HepG2 (cell line): ENCODE measurements around the gene ANKRD36C. TPM values are rescaled to one million over a fixed set of nuclear protein-coding genes. Genes with fewer than 3 reads are reported as not detected.
"Not testable (repeated sequence)": the region's sequence is repeated elsewhere in the genome, so short reads cannot be mapped to it uniquely, and the experiment has no call there.

Experiments used
- ATAC-seq: fragments of 200-7000 bp; cut with Tn5 transposase; 3 replicates; pipeline ENCODE4 v1.9.1; 2020; ENCODE audit warnings: mild to moderate bottlenecking, moderate library complexity
- BruUV-seq: library from RNA; stranded (reverse); fragments of 400-500 nt; replicated peaks from 2 replicates; lab custom pipeline; 2021; lab: Mats Ljungman, UMichigan
- CTCF ChIA-PET: fragments of 300-600 bp; formaldehyde crosslinking; extraction: SDS; loops from one replicate; lab custom pipeline; 2021; ENCODE audit warnings: low total read pairs, inconsistent platforms, low intra/inter-chr PET ratio; lab: Yijun Ruan, JAX
- POLR2A ChIA-PET: fragments of 350-600 bp; sonication (Branson Sonifier 250); formaldehyde crosslinking; loops from one replicate; lab custom pipeline; 2020; ENCODE audit warnings: antibody characterized with exemption, inconsistent platforms; lab: Yijun Ruan, JAX
- DNase-seq: peaks from one replicate; pipeline ENCODE4 v3.0.0-alpha.2; 2015; ENCODE audit warnings: low spot score
- FAIRE-seq: peaks from 3 replicates; lab custom pipeline; 2011; peaks lifted over from hg19 to GRCh38; lab: Jason Lieb, UNC
- H2AFZ ChIP-seq: one replicate; pipeline ENCODE4 v1.6.1; 2011; ENCODE audit warnings: low read length, inconsistent platforms
- H3K27ac ChIP-seq: fragments of 300-600 bp; 3 replicates; pipeline ENCODE4 v1.8.0; 2011; ENCODE audit warnings: mixed run types, mild to moderate bottlenecking, mixed read lengths, low read length, inconsistent platforms; ENCODE audit not compliant: insufficient read depth; ENCODE audit errors: extremely low read length
- H3K27me3 ChIP-seq, 2 experiments: fragments of 200-600 bp in 1 of 2; 2 replicates in 1 of 2; 3 replicates in 1 of 2; pipeline versions ENCODE4 v1.6.0 to v1.8.0; 2011; ENCODE audit warnings: low read length in 2 of 2, mild to moderate bottlenecking in 2 of 2, moderate library complexity in 2 of 2, inconsistent platforms in 1 of 2; ENCODE audit not compliant: insufficient read depth in 2 of 2, control insufficient read depth in 1 of 2
- H3K36me3 ChIP-seq, 2 experiments: fragments of 200-600 bp in 1 of 2; replicated peaks in 1 of 2; 2 replicates in 1 of 2; 3 replicates in 1 of 2; pipeline versions ENCODE4 v1.5.1 to v1.8.0; 2011; ENCODE audit warnings: low read length in 2 of 2, inconsistent platforms in 1 of 2; ENCODE audit not compliant: insufficient read depth in 2 of 2, control insufficient read depth in 1 of 2
- H3K4me1 ChIP-seq: 2 replicates; pipeline ENCODE4 v1.5.1; 2012; ENCODE audit warnings: low read length, inconsistent platforms; ENCODE audit not compliant: insufficient read depth
- H3K4me2 ChIP-seq: 2 replicates; pipeline ENCODE4 v1.6.0; 2011; ENCODE audit warnings: low read depth, low read length, inconsistent platforms
- H3K4me3 ChIP-seq, 3 experiments: fragments of 200-600 bp in 1 of 3; sonication (generic), shearing (Covaris generic) in 1 of 3; replicated peaks in 1 of 3; 2 replicates each; pipeline ENCODE4 v1.5.1; 2011 to 2016; ENCODE audit warnings: low read length in 3 of 3, inconsistent platforms in 2 of 3, low read depth in 2 of 3, mild to moderate bottlenecking in 2 of 3, control low read depth in 1 of 3, mixed read lengths in 1 of 3; ENCODE audit not compliant: insufficient read depth in 1 of 3
- H3K79me2 ChIP-seq: one replicate; pipeline ENCODE4 v1.6.1; 2011; ENCODE audit warnings: low read length, inconsistent platforms; ENCODE audit not compliant: insufficient read depth
- H3K9ac ChIP-seq: 2 replicates; pipeline ENCODE4 v1.6.0; 2011; ENCODE audit warnings: mild to moderate bottlenecking, low read depth, low read length, inconsistent platforms; ENCODE audit not compliant: insufficient read depth
- H3K9me3 ChIP-seq: 2 replicates; pipeline ENCODE4 v1.5.1; 2012; ENCODE audit warnings: mild to moderate bottlenecking, low read length
- H4K20me1 ChIP-seq: 2 replicates; pipeline ENCODE4 v1.6.0; 2011; ENCODE audit warnings: inconsistent platforms, mild to moderate bottlenecking, low read length, moderate library complexity; ENCODE audit not compliant: insufficient read depth
- BHLHE40 ChIP-seq: IDR thresholded peaks from 2 replicates; pipeline ENCODE4 v1.6.1; 2011; ENCODE audit warnings: low read length, improper control_type of control experiment
- ERF ChIP-seq: IDR thresholded peaks from 2 replicates; pipeline ENCODE4 v1.6.1; 2018; ENCODE audit warnings: missing biosample characterization, missing genetic modification reagents
- GABPB1 ChIP-seq: IDR thresholded peaks from 2 replicates; pipeline ENCODE4 v1.6.1; 2016; ENCODE audit warnings: mild to moderate bottlenecking, missing genetic modification reagents, moderate library complexity, missing compliant biosample characterization
- GATAD1 ChIP-seq: IDR thresholded peaks from 2 replicates; pipeline ENCODE4 v1.6.1; 2016; ENCODE audit warnings: missing genetic modification reagents, missing compliant biosample characterization
- KDM2A ChIP-seq: sonication (generic); formaldehyde crosslinking; IDR thresholded peaks from 2 replicates; pipeline ENCODE4 v1.4.0; 2020; ENCODE audit warnings: low read depth, missing genetic modification reagents, borderline replicate concordance
- RAD21 ChIP-seq: fragments of 450-650 bp; formaldehyde crosslinking; IDR thresholded peaks from 2 replicates; pipeline ENCODE4 v1.5.0; 2020; ENCODE audit warnings: mild to moderate bottlenecking
- REPIN1 ChIP-seq: sonication (generic); formaldehyde crosslinking; IDR thresholded peaks from 2 replicates; pipeline ENCODE4 v1.8.0; 2022; ENCODE audit warnings: missing genetic modification reagents, low read depth, mild to moderate bottlenecking, borderline replicate concordance
- SMC3 ChIP-seq: IDR thresholded peaks from 2 replicates; pipeline ENCODE4 v1.6.1; 2011; ENCODE audit warnings: low read length, improper control_type of control experiment
- STAG1 ChIP-seq: sonication (generic); formaldehyde crosslinking; IDR thresholded peaks from 2 replicates; pipeline ENCODE4 v1.4.0; 2020; ENCODE audit warnings: missing genetic modification reagents
- THAP11 ChIP-seq: IDR thresholded peaks from 2 replicates; pipeline ENCODE4 v1.6.1; 2016; ENCODE audit warnings: missing biosample characterization, missing genetic modification reagents
- ZNF768 ChIP-seq: sonication (generic); formaldehyde crosslinking; IDR thresholded peaks from 2 replicates; pipeline ENCODE4 v1.4.0; 2020; ENCODE audit warnings: missing genetic modification reagents
- ZNF777 ChIP-seq: sonication (generic); formaldehyde crosslinking; IDR thresholded peaks from 2 replicates; pipeline ENCODE4 v1.4.0; 2020; ENCODE audit warnings: missing genetic modification reagents
- WGBS: methylation state at CpG from one replicate; pipeline ENCODE4 v1.1.6; 2017; ENCODE audit warnings: low lambda C conversion rate; 5-methylcytosine and 5-hydroxymethylcytosine counted together
- in situ Hi-C: cut with HindIII; loops from 2 replicates; pipeline ENCODE4 v1.10.0; 2017; ENCODE audit warnings: low pct_unique_long_range_greater_than_20kb; ENCODE audit not compliant: extremely low pct_ligation_motif_present
- intact Hi-C: fragments of 100-400 bp; cut with micrococcal nuclease; formaldehyde crosslinking; loops from one replicate; pipeline ENCODE4 v1.10.0; 2022; ENCODE audit not compliant: unreplicated experiment
- polyA plus RNA-seq, 8 experiments: library from polyadenylated mRNA; depleted of rRNA in 3 of 8; stranded (reverse) in 7 of 8; unstranded in 1 of 8; fragments of >200 nt; fragmentation: Illumina TruSeq in 4 of 8; extraction: Trizol in 4 of 8; gene quantifications; 2 replicates each; pipeline versions ENCODE4 v1.2.1 to v1.2.3, GENCODE V29; 2011 to 2016; ENCODE audit warnings: low read depth in 4 of 8, missing spikeins in 1 of 8, mixed read lengths in 1 of 8; ENCODE audit not compliant: insufficient read depth in 1 of 8
- total RNA-seq, 5 experiments: library from RNA; depleted of rRNA; stranded (reverse); fragments of >200 nt; fragmentation: Illumina TruSeq; extraction: Trizol; gene quantifications; 2 replicates each; pipeline ENCODE4 v1.2.3, GENCODE V29; 2016; ENCODE audit warnings: low read depth in 1 of 5
- TF ChIP-seq, protein P1 (sequence below): sonication (generic); formaldehyde crosslinking; IDR thresholded peaks from 2 replicates; pipeline ENCODE4 v1.4.0; 2020; ENCODE audit warnings: missing genetic modification reagents
- TF ChIP-seq, protein P2 (sequence below): sonication (generic); IDR thresholded peaks from 2 replicates; pipeline ENCODE4 v1.6.1; 2016; ENCODE audit warnings: low read depth, borderline replicate concordance
- TF ChIP-seq, protein P3 (sequence below): IDR thresholded peaks from 2 replicates; pipeline ENCODE4 v1.6.1; 2016; ENCODE audit warnings: low read depth, borderline replicate concordance
- TF ChIP-seq, protein P4 (sequence below): sonication (generic); formaldehyde crosslinking; IDR thresholded peaks from 2 replicates; pipeline ENCODE4 v1.5.0; 2020; ENCODE audit warnings: mild to moderate bottlenecking, missing genetic modification reagents, moderate library complexity
- TF ChIP-seq, protein P5 (sequence below): IDR thresholded peaks from 2 replicates; pipeline ENCODE4 v1.6.1; 2016; ENCODE audit warnings: mild to moderate bottlenecking, missing biosample characterization, missing genetic modification reagents

ANKRD36C gene
- total and polyA plus RNA-seq, 2 of the 13 experiments (the other 11 are each of a cell fraction or from before 2014, with no cell fraction given) = 5.4 to 36.2 TPM

DNA sequence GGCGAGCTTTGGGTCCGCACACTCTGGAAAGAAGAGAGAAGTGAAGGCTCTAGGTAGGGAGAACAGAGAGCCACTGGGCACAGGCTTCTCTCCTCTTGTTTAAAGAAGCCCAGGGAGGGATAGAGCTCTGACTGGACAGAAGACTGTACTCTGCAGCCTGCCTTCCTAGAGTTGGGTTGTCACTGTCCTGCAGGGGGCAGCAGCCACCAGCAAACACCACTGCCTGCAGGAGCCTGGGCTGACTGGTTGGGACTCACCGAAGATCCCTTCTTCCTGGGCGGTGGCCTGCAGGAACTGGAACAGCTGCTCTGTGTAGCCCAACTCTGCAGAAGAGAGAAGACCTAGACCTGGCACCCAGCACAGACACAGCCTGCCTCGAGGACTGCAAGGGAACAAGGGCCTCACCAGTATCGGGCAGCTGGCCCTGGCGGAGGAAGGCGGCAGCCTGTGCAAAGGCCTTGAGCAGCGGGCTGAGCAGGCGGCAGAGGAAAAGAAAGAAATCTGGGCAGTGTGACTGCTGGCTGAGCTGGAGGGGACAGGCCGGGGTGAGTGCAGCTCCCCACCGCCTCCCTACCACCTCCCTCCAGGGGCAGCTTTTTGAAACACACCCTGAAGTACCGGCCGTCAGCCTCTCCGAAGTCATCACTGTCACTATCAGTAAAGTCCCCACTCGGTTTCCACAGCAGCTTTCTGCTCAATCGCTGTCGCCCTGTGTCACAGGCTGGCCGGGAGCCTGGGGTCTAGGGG is 31.2 kb upstream of the ANKRD36C start:
- peak; percentile 91 for FAIRE-seq
- WGBS = 41% methylated on average over 14 of the region's 19 CpGs
- H3K4me2 ChIP-seq, H3K27me3 ChIP-seq, H3K79me2 ChIP-seq, H3K9me3 ChIP-seq, H3K27ac ChIP-seq, H3K9ac ChIP-seq, POLR2A ChIA-PET, BruUV-seq, H3K4me1 ChIP-seq, H4K20me1 ChIP-seq, H3K36me3 ChIP-seq, H2AFZ ChIP-seq: not testable (repeated sequence)
- H3K4me3 ChIP-seq = peak overlapping the region in 1 of 3 experiments; percentile 14; a peak in 1 of 6 replicates
- peak; percentile 72 for DNase-seq
- CTCF ChIA-PET = interaction anchor here (1.3 to 2.1 kb wide), 2 partner anchors 94 to 151 kb away, joined by 12 to 13 read pairs; partner anchors contain the start of gene ADRA2B
- in situ Hi-C loops = loop anchor here (25.0 kb wide), 1 partner anchor 89 kb away; the partner anchor contains the start of gene ADRA2B
- intact Hi-C loops = loop anchor here (10.0 kb wide), 2 partner anchors 92 to 152 kb away; partner anchors contain the start of gene ADRA2B
- peak; percentile 96 for ATAC-seq
- TF ChIP-seq, protein P1, sequence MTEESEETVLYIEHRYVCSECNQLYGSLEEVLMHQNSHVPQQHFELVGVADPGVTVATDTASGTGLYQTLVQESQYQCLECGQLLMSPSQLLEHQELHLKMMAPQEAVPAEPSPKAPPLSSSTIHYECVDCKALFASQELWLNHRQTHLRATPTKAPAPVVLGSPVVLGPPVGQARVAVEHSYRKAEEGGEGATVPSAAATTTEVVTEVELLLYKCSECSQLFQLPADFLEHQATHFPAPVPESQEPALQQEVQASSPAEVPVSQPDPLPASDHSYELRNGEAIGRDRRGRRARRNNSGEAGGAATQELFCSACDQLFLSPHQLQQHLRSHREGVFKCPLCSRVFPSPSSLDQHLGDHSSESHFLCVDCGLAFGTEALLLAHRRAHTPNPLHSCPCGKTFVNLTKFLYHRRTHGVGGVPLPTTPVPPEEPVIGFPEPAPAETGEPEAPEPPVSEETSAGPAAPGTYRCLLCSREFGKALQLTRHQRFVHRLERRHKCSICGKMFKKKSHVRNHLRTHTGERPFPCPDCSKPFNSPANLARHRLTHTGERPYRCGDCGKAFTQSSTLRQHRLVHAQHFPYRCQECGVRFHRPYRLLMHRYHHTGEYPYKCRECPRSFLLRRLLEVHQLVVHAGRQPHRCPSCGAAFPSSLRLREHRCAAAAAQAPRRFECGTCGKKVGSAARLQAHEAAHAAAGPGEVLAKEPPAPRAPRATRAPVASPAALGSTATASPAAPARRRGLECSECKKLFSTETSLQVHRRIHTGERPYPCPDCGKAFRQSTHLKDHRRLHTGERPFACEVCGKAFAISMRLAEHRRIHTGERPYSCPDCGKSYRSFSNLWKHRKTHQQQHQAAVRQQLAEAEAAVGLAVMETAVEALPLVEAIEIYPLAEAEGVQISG (CRISPR knock-in tag) = peak; percentile 28; the same call in 1 of the 2 replicates
- TF ChIP-seq GABPB1 (CRISPR knock-in tag) (0 out of 2 replicates have a peak, but pooled peaks have one; percentile 33), SMC3 (peak; percentile 68), RAD21 (CRISPR knock-in tag) (peak; percentile 94), GATAD1 (CRISPR knock-in tag) (0 out of 2 replicates have a peak, but pooled peaks have one; percentile 24), BHLHE40 (0 out of 2 replicates have a peak, but pooled peaks have one; percentile 32), STAG1 (peak; percentile 96), ZNF777 (peak; percentile 21; the same call in 1 of the 2 replicates), ERF (CRISPR knock-in tag) (peak; percentile 53; the same call in 1 of the 2 replicates), THAP11 (CRISPR knock-in tag) (peak; percentile 44), ZNF768 (CRISPR knock-in tag) (peak; percentile 14; the same call in 1 of the 2 replicates), KDM2A (CRISPR knock-in tag) (0 out of 2 replicates have a peak, but pooled peaks have one; percentile 42), REPIN1 (CRISPR knock-in tag) (peak; percentile 29; the same call in 1 of the 2 replicates)
- TF ChIP-seq, protein P2, sequence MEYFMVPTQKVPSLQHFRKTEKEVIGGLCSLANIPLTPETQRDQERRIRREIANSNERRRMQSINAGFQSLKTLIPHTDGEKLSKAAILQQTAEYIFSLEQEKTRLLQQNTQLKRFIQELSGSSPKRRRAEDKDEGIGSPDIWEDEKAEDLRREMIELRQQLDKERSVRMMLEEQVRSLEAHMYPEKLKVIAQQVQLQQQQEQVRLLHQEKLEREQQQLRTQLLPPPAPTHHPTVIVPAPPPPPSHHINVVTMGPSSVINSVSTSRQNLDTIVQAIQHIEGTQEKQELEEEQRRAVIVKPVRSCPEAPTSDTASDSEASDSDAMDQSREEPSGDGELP = peak; percentile 15; the same call in 1 of the 2 replicates
- TF ChIP-seq, protein P3, sequence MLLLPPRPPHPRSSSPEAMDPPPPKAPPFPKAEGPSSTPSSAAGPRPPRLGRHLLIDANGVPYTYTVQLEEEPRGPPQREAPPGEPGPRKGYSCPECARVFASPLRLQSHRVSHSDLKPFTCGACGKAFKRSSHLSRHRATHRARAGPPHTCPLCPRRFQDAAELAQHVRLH (CRISPR knock-in tag) = peak; percentile 36; the same call in 1 of the 2 replicates
- TF ChIP-seq, protein P4, sequence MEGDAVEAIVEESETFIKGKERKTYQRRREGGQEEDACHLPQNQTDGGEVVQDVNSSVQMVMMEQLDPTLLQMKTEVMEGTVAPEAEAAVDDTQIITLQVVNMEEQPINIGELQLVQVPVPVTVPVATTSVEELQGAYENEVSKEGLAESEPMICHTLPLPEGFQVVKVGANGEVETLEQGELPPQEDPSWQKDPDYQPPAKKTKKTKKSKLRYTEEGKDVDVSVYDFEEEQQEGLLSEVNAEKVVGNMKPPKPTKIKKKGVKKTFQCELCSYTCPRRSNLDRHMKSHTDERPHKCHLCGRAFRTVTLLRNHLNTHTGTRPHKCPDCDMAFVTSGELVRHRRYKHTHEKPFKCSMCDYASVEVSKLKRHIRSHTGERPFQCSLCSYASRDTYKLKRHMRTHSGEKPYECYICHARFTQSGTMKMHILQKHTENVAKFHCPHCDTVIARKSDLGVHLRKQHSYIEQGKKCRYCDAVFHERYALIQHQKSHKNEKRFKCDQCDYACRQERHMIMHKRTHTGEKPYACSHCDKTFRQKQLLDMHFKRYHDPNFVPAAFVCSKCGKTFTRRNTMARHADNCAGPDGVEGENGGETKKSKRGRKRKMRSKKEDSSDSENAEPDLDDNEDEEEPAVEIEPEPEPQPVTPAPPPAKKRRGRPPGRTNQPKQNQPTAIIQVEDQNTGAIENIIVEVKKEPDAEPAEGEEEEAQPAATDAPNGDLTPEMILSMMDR (CRISPR knock-in tag) = peak; percentile 95
- TF ChIP-seq, protein P5, sequence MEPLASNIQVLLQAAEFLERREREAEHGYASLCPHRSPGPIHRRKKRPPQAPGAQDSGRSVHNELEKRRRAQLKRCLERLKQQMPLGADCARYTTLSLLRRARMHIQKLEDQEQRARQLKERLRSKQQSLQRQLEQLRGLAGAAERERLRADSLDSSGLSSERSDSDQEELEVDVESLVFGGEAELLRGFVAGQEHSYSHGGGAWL (CRISPR knock-in tag) = 0 out of 2 replicates have a peak, but pooled peaks have one; percentile 19
